HG02870 (cell line): ENCODE results near the gene NLGN1.

Experiments
- ATAC-seq: cut with Tn5 transposase; IDR thresholded peaks from one replicate; pipeline ENCODE4 v1.9.1; 2021; ENCODE audit warnings: mild to moderate bottlenecking, moderate library complexity; ENCODE audit not compliant: unreplicated experiment

NLGN1 gene

DNA sequence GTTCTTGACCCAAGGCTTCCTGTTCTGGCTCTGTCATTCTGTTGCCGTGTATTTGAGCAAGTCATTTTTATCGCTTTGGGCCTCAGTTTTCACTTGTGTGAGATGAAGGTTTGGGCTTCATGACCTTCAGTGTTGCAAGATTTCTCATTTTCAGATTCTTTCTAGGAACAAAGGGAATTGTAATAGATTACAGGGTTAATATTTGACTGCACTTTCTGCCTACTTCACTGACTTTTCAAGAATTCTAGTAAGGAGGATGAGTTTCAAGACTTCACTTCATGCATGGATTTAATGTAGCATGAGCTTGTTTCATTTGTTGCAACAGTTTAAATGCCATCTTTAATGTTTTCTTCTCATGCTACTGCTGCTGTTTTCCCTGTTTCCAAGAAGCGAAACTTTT lies 226.5 kb downstream of the NLGN1 start:
- no peak for ATAC-seq

DNA sequence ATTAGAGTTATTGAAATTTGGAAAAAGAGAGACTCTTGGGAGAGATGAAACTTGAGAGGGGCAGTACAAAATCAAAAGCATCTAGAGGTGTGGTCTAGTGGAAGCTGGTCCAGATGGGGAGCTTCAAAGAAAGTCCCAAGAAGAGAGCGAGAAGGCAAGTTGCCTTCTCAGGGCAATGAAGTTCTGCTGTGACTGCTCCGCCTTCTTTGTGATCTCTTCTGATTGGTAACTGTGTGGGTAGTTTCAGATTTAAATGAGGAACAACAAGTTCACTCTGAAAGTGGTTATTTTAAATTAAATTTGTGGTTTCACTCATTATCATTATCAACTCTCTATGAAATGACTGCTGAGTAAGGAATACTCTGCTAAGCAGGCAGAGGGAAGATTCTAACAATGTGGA lies 233.3 kb downstream of the NLGN1 start:
- no peak for ATAC-seq

DNA sequence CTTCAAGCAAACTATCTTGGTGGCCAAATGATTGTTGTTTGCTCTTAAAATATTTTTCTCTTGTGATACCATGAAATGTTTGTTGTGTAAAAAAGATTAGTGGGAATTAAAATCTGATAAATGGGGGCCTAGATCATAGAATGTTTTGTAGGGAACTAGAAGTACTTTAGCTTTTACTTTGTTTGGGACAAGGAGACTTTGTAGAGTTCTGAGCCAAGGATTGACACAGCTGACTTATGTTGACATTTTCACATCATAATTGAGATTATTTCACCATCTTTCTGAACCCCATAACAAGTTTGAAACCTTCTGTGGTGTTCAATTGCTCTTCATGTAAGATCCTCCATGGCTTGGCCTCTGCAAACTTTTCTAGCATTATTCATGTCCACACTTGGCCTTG lies 235.4 kb downstream of the NLGN1 start:
- ATAC-seq, result no peak

DNA sequence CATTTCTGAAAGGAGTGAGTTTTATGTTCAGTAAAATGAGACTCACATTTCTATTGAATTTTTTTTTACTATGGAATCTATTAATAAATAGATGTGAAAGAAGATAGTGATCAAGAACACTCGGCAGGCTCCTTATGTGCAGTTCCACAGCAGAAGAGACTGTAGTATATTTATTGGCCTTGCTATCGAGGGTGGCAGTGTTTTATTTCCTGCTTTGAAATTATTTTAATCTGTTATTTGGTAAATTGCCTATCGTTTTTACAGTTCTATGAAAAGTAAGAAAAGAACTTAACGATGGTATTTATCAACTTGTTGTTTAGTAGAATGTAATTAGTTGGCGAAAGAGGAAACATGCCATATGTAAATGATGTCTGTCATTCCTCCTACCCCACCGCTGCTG lies 238.3 kb downstream of the NLGN1 start:
- no peak for ATAC-seq

DNA sequence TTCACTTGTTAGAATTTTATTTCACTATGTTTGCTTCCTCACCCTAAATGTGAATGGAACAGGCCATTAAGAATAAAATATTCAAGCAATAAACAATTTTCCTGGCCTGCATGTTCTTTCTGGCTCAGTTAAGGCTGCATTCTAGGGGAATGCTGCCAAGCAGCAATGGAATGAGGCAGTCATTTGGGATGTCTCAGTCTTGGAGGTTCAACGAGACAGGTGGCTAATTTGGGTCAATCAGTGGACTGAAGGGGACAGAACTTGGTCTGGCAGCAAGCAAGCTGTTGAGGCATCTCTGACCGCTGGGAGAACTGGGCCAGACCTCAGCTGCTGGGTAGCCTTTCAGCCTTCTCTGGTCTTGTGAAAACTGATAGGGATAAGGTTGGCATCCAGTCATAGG lies 241.6 kb downstream of the NLGN1 start:
- no peak for ATAC-seq

DNA sequence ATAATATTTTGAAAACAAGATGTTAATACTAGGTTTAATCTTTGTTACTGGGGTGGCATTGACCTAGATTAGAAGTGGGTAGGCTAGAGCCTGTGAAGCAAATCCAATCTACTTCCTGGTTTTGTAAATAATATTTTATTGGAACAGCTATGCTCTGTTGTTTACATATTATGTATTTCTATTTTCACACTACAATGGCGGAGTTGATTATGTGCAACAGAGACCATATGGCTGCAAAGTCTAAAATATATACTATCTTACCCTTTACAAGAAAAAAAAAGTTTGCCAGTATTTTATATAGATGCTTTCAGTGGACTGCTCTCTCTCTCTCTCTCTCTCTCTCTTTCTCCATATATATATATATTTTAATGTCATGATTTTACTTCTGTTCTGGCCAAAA lies 244.2 kb downstream of the NLGN1 start:
- ATAC-seq, result no peak

DNA sequence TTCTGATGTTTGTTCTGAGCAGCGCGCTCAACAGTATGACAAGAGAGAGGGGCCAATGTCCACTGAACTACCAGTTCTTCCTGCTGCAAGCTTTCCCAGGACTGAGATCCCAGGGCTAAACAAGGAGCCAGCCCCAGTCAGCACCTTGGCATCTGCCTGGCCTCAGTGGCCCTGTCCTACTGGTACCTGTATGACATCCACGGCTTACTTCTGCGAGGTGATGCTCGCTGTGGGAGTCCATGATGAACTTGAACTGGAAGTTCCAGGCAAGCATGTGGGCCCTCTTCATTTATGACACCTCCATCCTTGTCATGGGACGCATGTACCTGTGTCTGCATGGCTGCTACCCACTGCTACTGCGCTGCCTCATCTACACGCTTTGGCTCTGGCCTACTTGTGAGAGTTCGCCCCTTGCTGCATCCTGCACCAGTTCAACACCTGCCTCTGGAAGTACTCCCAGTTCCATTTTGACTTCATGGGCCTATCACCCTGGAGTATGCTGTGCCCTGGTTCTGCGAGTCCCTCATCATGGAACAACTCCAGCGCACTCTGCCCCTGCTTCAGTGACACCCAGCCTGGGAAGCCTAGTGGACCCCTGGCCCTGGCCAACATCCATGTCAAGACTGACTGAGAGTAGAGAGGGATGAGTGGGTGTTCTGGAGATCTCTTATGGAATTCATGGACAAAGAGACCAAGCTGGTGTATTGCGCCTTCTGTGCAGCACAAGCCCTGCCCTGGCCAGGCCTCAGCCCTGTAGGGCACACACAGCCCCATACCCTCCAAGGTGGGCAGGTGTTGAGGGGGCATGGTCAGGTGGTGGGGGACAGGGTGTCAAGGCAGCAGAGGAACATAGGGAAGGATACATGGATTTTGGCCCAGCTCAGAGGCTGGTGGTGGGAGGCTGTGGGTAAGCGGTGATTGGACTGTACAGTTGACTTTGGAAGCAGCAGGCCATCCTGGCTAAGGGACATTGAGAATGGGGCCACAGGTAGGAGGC lies 246.8 kb downstream of the NLGN1 start:
- ATAC-seq, result no peak

DNA sequence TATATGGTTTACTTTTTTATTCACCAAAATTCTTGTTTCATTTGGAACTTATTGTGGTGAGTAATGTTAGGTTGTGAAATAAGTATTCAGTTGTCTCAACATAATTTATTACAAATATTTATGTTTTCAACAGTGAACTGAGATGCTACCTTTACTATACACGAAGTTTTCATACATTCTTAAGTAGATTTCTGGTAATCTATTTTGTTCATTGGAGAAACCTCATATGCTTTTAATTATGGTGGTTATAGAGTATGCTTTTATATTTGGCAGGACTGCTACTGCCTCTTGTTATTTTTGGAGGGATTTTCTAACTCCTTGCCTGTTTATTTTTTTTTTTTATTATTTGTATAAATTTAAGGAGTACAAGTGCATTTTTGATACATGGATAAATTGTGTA lies 253.1 kb downstream of the NLGN1 start:
- ATAC-seq, result no peak

DNA sequence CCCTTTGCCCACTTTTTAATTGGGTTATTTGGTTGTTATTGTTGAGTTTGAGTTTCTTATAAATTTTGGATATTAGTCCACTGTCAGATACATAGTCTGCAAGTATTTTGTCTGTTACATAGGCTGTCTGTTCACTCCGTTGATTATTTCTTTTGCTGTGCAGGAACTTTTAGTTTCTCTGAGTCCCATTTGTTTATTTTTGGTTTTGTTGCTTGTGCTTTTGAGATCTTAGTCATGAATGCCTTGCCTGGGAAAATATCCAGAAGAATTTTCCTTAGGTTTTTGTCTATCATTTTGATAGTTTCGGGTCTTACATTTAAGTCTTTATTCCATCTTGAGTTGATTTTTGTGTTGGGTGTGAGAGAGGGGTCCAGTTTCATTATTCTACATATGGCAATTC lies 254.5 kb downstream of the NLGN1 start:
- no peak for ATAC-seq

DNA sequence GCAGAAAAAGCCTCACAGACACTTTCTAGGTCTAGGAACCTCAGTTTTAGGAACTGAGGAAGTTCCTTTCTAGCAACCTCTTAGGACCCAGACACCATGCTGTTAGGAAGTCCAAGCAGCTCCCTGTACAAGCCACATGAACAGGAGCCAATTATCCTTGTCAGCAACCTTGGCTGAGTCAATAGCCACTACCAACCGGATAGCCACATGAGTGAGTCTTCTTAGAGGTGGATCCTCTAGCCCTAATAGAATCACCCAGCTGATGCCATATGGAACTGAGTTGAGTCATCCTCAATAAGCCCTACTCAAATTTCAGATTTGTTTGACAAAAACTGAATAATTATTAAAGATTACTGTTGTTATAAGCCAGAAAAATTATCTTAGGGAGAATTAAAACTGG lies 256.2 kb downstream of the NLGN1 start:
- ATAC-seq, result no peak

DNA sequence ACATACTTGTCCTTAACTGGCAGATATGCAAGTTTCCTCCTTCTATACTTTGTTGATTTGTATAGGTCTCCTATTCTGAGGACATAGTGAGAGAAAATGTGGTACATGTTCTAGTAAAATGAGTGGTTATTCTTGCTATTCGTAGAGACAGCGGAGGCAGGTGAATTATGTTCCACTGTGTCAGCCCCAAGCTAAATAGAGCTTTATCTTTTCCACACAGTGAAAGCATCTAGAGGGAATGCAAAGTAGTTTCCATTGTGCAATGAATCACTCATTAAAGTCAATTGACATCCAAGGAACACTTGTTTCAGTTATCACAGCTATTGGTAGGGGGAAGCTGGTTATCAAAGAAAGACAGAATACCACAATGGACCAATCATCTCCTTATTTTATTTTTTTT lies 262.4 kb downstream of the NLGN1 start:
- no peak for ATAC-seq

DNA sequence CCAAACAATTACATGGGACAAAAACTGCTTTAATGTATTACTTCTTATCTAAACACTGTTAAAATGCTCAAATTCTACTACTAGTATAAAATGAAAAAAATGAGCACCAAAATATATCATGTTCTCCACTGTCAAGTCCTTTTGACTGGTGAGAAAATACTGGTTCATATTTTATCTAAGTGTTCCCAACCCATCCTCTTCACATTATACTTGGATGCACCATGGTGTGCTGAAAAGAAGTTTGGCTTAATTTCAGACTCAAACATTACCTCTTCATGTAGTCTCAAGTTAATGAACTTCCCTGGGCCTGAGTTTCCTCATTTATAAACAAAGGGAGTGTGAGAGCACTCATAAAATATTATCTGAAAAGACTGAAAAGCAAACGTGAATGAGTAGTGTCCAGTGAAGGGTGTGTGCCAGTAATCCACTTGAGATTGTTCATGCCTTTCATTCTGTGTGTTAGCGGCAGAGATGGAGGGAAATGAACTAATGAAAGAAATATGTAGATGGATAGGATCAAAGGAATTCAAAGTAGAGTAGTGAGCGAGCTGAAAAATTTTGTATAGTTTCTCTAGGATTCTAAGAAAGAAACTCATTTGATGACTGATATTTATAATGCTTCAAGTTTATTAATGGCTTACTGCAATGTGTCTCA lies 263.2 kb downstream of the NLGN1 start:
- ATAC-seq, result no peak

DNA sequence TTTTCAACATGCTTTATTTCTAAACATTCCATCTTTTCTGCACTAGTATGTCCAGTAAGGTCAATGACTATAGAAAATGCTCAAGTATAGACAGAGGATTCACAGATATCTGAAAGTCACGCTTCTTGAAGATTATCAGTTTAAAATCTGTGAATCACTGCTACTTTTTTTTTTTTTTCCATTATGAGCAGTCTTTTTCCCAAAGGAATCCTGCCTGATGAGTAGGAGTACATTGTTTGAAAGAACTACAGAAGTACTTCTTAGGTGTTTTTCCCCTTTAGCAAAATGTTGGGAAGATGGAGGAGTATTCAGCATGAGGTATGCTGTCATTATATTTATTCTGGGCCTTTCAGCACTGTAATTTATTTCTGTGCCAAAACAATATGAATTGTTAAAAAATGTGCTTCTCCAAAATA lies 266.2 kb downstream of the NLGN1 start:
- ATAC-seq, result no peak

DNA sequence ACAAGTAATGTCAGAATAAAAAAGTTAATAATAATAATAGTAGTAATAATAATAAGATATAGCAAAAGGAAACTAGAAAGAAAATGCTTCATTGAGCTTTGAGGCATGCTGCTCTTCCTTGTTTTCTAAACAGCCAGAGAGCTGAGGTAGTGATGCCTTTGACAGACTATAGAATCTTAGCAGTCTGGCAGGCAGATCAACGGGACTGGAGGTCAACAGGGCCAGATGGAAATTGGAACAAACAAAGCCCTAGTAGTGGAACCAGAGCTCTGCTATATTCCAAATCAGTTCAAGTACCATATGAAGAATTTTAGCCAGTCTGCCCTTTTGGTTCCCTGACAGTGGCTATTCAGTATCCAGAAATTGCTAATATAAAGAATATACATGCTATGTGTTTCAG lies 278.6 kb downstream of the NLGN1 start:
- no peak for ATAC-seq

DNA sequence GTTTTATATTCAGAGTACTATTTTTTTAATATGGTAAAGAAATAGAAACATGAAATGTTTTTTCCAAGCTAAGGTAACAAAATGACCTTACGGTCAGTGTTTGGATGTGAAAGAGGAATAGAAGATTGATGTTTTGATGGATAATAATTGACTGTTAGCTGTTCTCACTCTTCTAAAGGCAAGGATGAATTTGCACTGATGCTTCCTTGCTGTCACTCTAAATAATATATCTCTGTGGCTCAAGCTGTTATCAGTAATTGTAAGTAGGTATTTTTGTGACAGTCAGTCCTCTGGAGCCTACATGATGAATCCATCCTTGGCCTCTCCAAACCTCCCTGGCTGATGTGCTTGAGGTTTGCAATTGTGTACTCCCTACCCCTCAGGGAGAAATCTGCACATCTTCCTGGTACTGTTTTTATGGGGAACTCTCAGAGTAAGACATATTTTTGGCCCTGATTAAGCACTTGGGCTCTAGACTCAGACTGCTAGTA lies 283.7 kb downstream of the NLGN1 start:
- no peak for ATAC-seq

DNA sequence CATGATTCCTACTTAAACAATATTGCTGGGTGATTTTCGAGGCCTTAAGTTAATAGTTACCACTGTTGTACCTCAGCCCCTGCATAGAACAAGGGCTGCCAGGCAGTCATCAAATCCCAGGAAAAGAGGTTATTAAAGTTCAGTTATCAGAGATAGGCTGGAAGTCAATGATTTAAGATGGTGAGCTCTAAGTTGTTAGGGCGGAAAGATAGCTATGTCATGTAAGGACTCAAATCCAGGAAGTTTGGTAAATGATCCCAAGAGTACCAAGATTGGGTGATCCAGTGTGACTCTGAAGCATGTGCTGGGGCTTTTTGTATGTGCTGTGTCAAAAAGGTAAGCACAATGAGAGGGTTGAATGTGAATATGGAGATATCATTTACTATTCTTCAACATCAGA lies 287.9 kb downstream of the NLGN1 start:
- ATAC-seq, result no peak

DNA sequence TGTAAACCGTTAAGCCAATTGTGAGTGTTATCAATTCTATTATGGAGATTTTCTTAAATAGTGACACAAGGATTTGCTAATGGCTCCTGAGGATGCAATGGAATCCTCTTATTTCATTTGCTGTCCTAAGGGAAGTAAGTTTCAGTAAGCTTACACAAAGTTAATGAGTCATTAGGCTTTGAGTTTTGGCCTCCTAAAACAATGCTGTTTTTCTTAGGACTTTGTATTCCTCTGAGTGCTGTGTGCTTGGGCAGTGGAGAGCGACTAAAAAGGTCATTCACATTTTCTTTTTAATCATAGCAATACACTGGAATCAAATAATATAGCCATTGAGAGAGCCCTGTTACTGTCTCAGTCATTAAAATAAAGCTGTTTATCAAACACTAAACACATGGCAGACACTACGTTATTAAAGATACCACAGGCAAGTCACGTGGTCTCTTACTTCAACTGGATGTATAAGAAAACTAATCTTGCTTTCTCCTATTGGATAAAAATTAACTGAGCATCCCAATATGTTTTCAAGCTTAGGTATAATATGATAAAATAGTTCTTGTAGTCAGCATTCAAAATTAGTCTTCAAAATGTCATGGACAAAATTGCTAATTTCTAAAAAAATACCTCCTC lies 290.8 kb downstream of the NLGN1 start:
- ATAC-seq, result no peak

DNA sequence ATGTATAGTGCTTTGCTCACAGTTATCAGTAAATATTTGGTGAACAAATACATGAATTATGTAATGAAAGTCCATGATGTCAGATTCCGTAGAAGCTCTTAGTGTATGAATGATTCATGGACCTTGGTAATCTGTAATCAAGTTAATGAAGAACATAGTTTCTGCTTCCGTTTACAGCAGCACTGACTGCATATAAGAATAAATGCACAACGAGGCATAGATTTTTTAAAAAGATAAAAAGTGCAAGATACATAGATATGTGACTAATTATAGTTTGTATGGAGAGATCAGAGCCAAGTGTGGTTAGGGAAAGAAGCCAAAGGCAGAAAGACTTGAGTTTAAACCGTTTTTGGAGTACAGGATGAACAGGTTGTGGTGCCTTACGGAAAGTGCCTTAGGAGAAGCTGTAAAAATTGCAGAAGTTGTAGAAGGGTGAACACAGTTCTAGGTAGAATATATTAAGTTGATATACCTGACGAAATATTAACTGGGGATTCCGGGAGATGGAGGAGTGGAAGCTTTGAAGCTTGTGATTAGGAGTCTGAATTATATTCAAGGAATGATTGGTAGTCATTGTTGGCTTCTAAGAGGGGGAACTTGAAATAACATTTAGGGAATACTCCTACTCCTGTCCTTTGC lies 293.1 kb downstream of the NLGN1 start:
- ATAC-seq, result no peak

DNA sequence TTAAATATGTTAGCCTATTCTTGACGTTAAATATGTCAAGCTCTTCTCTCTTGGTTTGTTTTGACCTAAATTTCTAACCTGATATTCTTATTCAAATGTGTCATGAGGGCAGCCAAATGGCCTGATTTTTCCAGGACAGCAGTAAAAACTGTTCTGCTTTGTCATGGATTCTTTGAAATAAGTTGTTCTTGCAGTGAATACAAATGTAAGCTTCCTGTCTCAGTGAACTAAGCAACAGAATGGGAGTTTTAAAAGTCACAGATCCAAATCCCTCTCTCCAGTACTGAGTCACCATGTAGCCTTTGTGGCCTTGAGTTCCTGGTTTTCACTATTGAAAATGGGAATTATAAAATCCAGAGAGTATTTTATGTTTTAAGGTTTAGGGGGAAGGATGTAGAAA lies 301.8 kb downstream of the NLGN1 start:
- ATAC-seq, result no peak

DNA sequence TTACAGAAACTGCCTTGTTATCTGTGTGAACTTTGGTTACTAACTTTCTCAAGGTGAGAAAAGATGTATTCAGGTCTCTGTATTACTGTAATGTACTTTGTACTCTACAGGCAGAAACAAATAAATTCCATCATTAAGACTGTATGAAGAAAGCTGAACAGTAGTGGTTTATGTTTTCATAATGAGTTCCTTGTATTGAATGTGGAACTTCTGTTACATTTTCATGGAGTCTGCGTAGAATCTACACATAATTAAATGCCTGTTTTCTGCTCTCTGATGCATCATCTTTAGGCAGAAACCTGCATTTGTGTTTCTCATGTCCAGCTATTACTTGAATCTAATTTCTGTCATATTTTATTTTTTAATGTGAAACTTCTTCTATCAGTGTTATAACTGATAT lies 302.8 kb downstream of the NLGN1 start:
- ATAC-seq, result no peak

DNA sequence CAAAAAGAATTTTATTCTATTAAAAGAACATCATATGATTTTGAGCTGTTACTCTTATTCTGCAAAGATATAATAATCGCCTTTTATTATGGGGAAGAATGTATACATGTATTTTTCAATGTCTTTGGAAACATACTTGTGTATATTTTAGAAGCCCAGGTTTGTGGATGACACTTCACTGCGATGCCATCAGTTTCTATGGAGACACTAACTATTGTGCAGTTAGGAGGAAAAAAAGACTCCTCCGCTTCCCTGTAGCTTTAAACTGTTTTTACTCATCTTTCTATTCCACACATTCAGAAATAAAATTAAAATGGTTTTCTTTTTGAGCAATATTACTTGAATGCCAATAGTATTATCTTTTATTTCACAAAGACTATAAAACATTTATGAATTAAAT lies 305.0 kb downstream of the NLGN1 start:
- no peak for ATAC-seq
